NCI-H1694 treated with DMSO at 0.1 percent for 48 hours (cell line): ENCODE data around the gene WT1.

Source experiments
- DNase-seq: peaks from one replicate; lab custom pipeline; 2025; lab: John Stamatoyannopoulos, UW

WT1 gene

GRCh38 chr11:32421992-32422391 is 13.3 kb downstream of the WT1 start:
- DNase-seq = no peak

GRCh38 chr11:32420937-32421901 is 14.1 kb downstream of the WT1 start:
- no peak for DNase-seq

GRCh38 chr11:32420139-32420538 is 15.2 kb downstream of the WT1 start:
- DNase-seq = no peak

- DNase-seq = no peak
Measured at GRCh38 chr11:32418836-32419235, 16.5 kb downstream of the WT1 start.

GRCh38 chr11:32417806-32418205 is 17.5 kb downstream of the WT1 start:
- DNase-seq = no peak

- no peak for DNase-seq
Measured at GRCh38 chr11:32416301-32416700, 19.0 kb downstream of the WT1 start.

- no peak for DNase-seq
Measured at GRCh38 chr11:32414925-32415324, 20.4 kb downstream of the WT1 start.

- no peak for DNase-seq
Measured at GRCh38 chr11:32411942-32412615, 23.3 kb downstream of the WT1 start.

GRCh38 chr11:32405592-32405991 is 29.7 kb downstream of the WT1 start:
- no peak for DNase-seq

GRCh38 chr11:32402836-32403235 is 32.5 kb downstream of the WT1 start:
- no peak for DNase-seq

GRCh38 chr11:32400670-32401369 is 34.5 kb downstream of the WT1 start:
- DNase-seq = no peak

GRCh38 chr11:32400196-32400595 is 35.1 kb downstream of the WT1 start:
- no peak for DNase-seq

- DNase-seq = no peak
Measured at GRCh38 chr11:32396991-32397390, 38.3 kb downstream of the WT1 start.

GRCh38 chr11:32396331-32396730 is 39.0 kb downstream of the WT1 start:
- DNase-seq = no peak

GRCh38 chr11:32395127-32395526 is 40.2 kb downstream of the WT1 start:
- DNase-seq = no peak

GRCh38 chr11:32392840-32393239 is 42.5 kb downstream of the WT1 start:
- DNase-seq = no peak

GRCh38 chr11:32391956-32392553 is 43.3 kb downstream of the WT1 start:
- DNase-seq = no peak

- DNase-seq = no peak
Measured at GRCh38 chr11:32391479-32391878, 43.9 kb downstream of the WT1 start.

- DNase-seq = no peak
Measured at GRCh38 chr11:32390712-32391111, 44.6 kb downstream of the WT1 start.

- DNase-seq = no peak
Measured at GRCh38 chr11:32388871-32389770, 46.2 kb downstream of the WT1 start.

GRCh38 chr11:32388365-32388764 is 47.0 kb downstream of the WT1 start:
- no peak for DNase-seq
